NCI-H2081 (cell line): ENCODE results near the gene PSG4.
"Not testable (repeated sequence)": the region's sequence is repeated elsewhere in the genome, so short reads cannot be mapped to it uniquely, and the experiment has no call there.

Experiments used
- DNase-seq, 2 experiments: peaks; one replicate each; lab custom pipeline; 2025; lab: John Stamatoyannopoulos, UW

PSG4 gene

GRCh38 chr19:43205471-43206105 is at the start of gene PSG4:
PSG4 (minus strand) TSS chr19:43205638; CDS start chr19:43205536, 102 bp downstream.
- DNase-seq, result not testable (repeated sequence)

GRCh38 chr19:43251428-43251827 is 46.0 kb upstream of the PSG4 start:
- DNase-seq, result not testable (repeated sequence)

- DNase-seq, result not testable (repeated sequence)
Observed at GRCh38 chr19:43250296-43250695, 44.9 kb upstream of the PSG4 start.

GRCh38 chr19:43248635-43249002 is 43.2 kb upstream of the PSG4 start:
- DNase-seq, result not testable (repeated sequence)

GRCh38 chr19:43247243-43247880 is 41.9 kb upstream of the PSG4 start:
- not testable (repeated sequence) for DNase-seq

GRCh38 chr19:43245848-43246247 is 40.4 kb upstream of the PSG4 start:
- DNase-seq, result not testable (repeated sequence)

- not testable (repeated sequence) for DNase-seq
Observed at GRCh38 chr19:43242211-43242610, 36.8 kb upstream of the PSG4 start.

- not testable (repeated sequence) for DNase-seq
Observed at GRCh38 chr19:43238213-43238612, 32.8 kb upstream of the PSG4 start.

GRCh38 chr19:43235686-43236085 is 30.2 kb upstream of the PSG4 start:
- DNase-seq, result not testable (repeated sequence)

- no peak for DNase-seq
Observed at GRCh38 chr19:43229315-43229714, 23.9 kb upstream of the PSG4 start.

GRCh38 chr19:43228730-43229129 is 23.3 kb upstream of the PSG4 start:
- DNase-seq, result not testable (repeated sequence)

- DNase-seq, result not testable (repeated sequence)
Observed at GRCh38 chr19:43226986-43227385, 21.5 kb upstream of the PSG4 start.

- no peak for DNase-seq
Observed at GRCh38 chr19:43224855-43225253, 19.4 kb upstream of the PSG4 start.

GRCh38 chr19:43224201-43224854 is 18.9 kb upstream of the PSG4 start:
- DNase-seq, result not testable (repeated sequence)

- DNase-seq, result not testable (repeated sequence)
Observed at GRCh38 chr19:43221891-43222290, 16.5 kb upstream of the PSG4 start.

- DNase-seq, result not testable (repeated sequence)
Observed at GRCh38 chr19:43219136-43219535, 13.7 kb upstream of the PSG4 start.

GRCh38 chr19:43215881-43216280 is 10.4 kb upstream of the PSG4 start:
- not testable (repeated sequence) for DNase-seq

- DNase-seq, result no peak
Observed at GRCh38 chr19:43207991-43208390, 2.6 kb upstream of the PSG4 start.

GRCh38 chr19:43207174-43207573 is 1.7 kb upstream of the PSG4 start:
- DNase-seq, result not testable (repeated sequence)

- not testable (repeated sequence) for DNase-seq
Observed at GRCh38 chr19:43203611-43204010, 1.8 kb downstream of the PSG4 start.

- not testable (repeated sequence) for DNase-seq
Observed at GRCh38 chr19:43201891-43202290, 3.5 kb downstream of the PSG4 start.

- DNase-seq, result not testable (repeated sequence)
Observed at GRCh38 chr19:43201337-43201801, 4.1 kb downstream of the PSG4 start.
